Keratinocyte (primary cell): ENCODE measurements around the gene BMS1. TPM values are rescaled to one million over a fixed set of nuclear protein-coding genes. Genes with fewer than 3 reads are reported as not detected.
A peak's percentile ranks its signal among the peaks of the same experiment; 100 is the strongest.

Source experiments
- DNase-seq: peaks from one replicate; pipeline ENCODE4 v3.0.0-alpha.2; 2011; ENCODE audit warnings: low read depth, missing footprints, low spot score
- FAIRE-seq: peaks from 2 replicates; lab custom pipeline; 2011; peaks lifted over from hg19 to GRCh38; lab: Jason Lieb, UNC
- H2AFZ ChIP-seq: 2 replicates; pipeline ENCODE4 v1.6.0; 2012; ENCODE audit warnings: low read length, control low read depth, inconsistent platforms; ENCODE audit not compliant: control insufficient read depth
- H3K27ac ChIP-seq: 2 replicates; pipeline ENCODE4 v1.5.1; 2011; ENCODE audit warnings: low read length; ENCODE audit not compliant: control insufficient read depth, insufficient read depth
- H3K27me3 ChIP-seq: 3 replicates; pipeline ENCODE4 v1.6.0; 2011; ENCODE audit warnings: low read length; ENCODE audit not compliant: control insufficient read depth, insufficient read depth; ENCODE audit errors: extremely low read depth
- H3K36me3 ChIP-seq, 2 experiments: 2 replicates in 1 of 2; 3 replicates in 1 of 2; pipeline ENCODE4 v1.5.1; 2011; ENCODE audit warnings: low read length in 2 of 2, mild to moderate bottlenecking in 1 of 2; ENCODE audit not compliant: control insufficient read depth in 2 of 2, insufficient read depth in 2 of 2; ENCODE audit errors: extremely low read depth in 1 of 2
- H3K4me1 ChIP-seq: 3 replicates; pipeline ENCODE4 v1.5.1; 2011; ENCODE audit warnings: low read length; ENCODE audit not compliant: control insufficient read depth, insufficient read depth; ENCODE audit errors: extremely low read depth
- H3K4me2 ChIP-seq: 3 replicates; pipeline ENCODE4 v1.6.0; 2011; ENCODE audit warnings: low read depth, low read length; ENCODE audit not compliant: control insufficient read depth, insufficient read depth; ENCODE audit errors: extremely low read depth
- H3K4me3 ChIP-seq, 3 experiments: fragments of 200-600 bp in 1 of 3; sonication (generic) in 1 of 3; 2 replicates in 2 of 3; 3 replicates in 1 of 3; pipeline ENCODE4 v1.5.1; 2011 to 2016; ENCODE audit warnings: low read length in 3 of 3, mild to moderate bottlenecking in 3 of 3, control low read depth in 2 of 3, inconsistent platforms in 1 of 3, low read depth in 1 of 3, mixed read lengths in 1 of 3, mixed run types in 1 of 3, moderate library complexity in 1 of 3; ENCODE audit not compliant: control insufficient read depth in 2 of 3, insufficient read depth in 2 of 3; ENCODE audit errors: extremely low read depth in 1 of 3
- H3K79me2 ChIP-seq: 2 replicates; pipeline ENCODE4 v1.6.0; 2012; ENCODE audit warnings: low read length; ENCODE audit not compliant: control insufficient read depth, insufficient read depth
- H3K9ac ChIP-seq: 3 replicates; pipeline ENCODE4 v1.6.0; 2011; ENCODE audit warnings: low read length; ENCODE audit not compliant: control insufficient read depth, insufficient read depth; ENCODE audit errors: extremely low read depth
- H3K9me1 ChIP-seq: 3 replicates; pipeline ENCODE4 v1.6.0; 2011; ENCODE audit warnings: low read length; ENCODE audit not compliant: control insufficient read depth, insufficient read depth; ENCODE audit errors: extremely low read depth
- H3K9me3 ChIP-seq: 2 replicates; pipeline ENCODE4 v1.5.1; 2012; ENCODE audit warnings: low read depth, low read length; ENCODE audit not compliant: control insufficient read depth
- H4K20me1 ChIP-seq: 3 replicates; pipeline ENCODE4 v1.6.0; 2011; ENCODE audit warnings: low read length; ENCODE audit not compliant: control insufficient read depth, insufficient read depth; ENCODE audit errors: extremely low read depth
- EZH2 ChIP-seq: IDR thresholded peaks from one replicate; pipeline ENCODE4 v1.6.1; 2012; ENCODE audit warnings: inconsistent platforms, mild to moderate bottlenecking, low read length, moderate library complexity
- dilution Hi-C: fragments of 300-500 bp; cut with MboI; formaldehyde crosslinking; loops from one replicate; pipeline ENCODE4 v1.7.0; 2020; ENCODE audit warnings: low sequenced_read_pairs; ENCODE audit not compliant: extremely low pct_ligation_motif_present
- polyA plus RNA-seq, 5 experiments: library from polyadenylated mRNA; depleted of rRNA in 3 of 5; stranded (reverse) in 3 of 5; stranded (forward) in 1 of 5; unstranded in 1 of 5; fragments of >200 nt; gene quantifications; 1 replicate in 1 of 5; 2 replicates in 3 of 5; 3 replicates in 1 of 5; pipeline versions ENCODE4 v1.2.1 to v1.2.3, GENCODE V29; 2011 to 2012; ENCODE audit warnings: missing spikeins in 2 of 5, low read depth in 1 of 5, low replicate concordance in 1 of 5
- TF ChIP-seq, protein P1 (sequence below), 3 experiments: IDR thresholded peaks in 1 of 3; conservative IDR thresholded peaks in 1 of 3; optimal IDR thresholded peaks in 1 of 3; 2 replicates in 2 of 3; 3 replicates in 1 of 3; pipeline versions ENCODE3 to v1.5.1; 2011; ENCODE audit warnings: low read length in 3 of 3, mild to moderate bottlenecking in 3 of 3, moderate library complexity in 2 of 3, control low read depth in 1 of 3, inconsistent platforms in 1 of 3; ENCODE audit not compliant: insufficient read depth in 2 of 3; ENCODE audit errors: extremely low read depth in 1 of 3

The BMS1 gene
- polyA plus RNA-seq, 1 donor (not counting 4 experiments of a cell fraction or from before 2014, with no cell fraction given) = 11.4 TPM

DNA sequence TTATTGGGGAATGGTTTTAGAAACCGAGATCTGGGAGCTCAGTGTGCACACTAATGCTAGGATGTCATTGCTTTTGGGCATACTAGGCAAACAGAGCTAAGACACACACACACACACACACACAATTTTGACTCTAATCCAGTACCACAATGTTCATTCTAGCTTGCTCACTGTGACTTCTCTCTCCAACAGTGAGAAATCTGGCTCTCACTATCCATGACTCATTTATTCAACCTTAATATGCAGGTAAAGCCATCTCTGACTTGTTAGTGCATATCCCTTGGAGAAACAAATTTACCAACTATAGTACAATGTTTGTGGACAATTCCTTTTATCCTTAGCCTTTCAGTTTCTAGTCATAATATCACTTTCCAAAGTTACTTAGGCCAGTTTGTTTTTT, 5.9 kb upstream of the BMS1 start:
- TF ChIP-seq, protein P1, sequence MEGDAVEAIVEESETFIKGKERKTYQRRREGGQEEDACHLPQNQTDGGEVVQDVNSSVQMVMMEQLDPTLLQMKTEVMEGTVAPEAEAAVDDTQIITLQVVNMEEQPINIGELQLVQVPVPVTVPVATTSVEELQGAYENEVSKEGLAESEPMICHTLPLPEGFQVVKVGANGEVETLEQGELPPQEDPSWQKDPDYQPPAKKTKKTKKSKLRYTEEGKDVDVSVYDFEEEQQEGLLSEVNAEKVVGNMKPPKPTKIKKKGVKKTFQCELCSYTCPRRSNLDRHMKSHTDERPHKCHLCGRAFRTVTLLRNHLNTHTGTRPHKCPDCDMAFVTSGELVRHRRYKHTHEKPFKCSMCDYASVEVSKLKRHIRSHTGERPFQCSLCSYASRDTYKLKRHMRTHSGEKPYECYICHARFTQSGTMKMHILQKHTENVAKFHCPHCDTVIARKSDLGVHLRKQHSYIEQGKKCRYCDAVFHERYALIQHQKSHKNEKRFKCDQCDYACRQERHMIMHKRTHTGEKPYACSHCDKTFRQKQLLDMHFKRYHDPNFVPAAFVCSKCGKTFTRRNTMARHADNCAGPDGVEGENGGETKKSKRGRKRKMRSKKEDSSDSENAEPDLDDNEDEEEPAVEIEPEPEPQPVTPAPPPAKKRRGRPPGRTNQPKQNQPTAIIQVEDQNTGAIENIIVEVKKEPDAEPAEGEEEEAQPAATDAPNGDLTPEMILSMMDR (optimal IDR thresholded peaks at IDR 0.05 in 1 of 3, IDR thresholded peaks at IDR 0.05 in 1 of 3, conservative IDR thresholded peaks at IDR 0.05 in 1 of 3; ENCODE audit: extremely low read depth in 1 of 3, insufficient read depth in 2 of 3, low read length in 3 of 3) = no peak
- no peak for TF ChIP-seq EZH2
- no peaks in the 10 kb centered on the region for H3K79me2 ChIP-seq
- no peaks in the 10 kb centered on the region for H3K9me1 ChIP-seq
- no peaks in the 10 kb centered on the region for H3K9me3 ChIP-seq
- no peak overlapping the region for H3K4me3 ChIP-seq
- H3K27me3 ChIP-seq = no peaks in the 10 kb centered on the region
- FAIRE-seq (peak; percentile 39), DNase-seq (no peak)
- H4K20me1 ChIP-seq = no peaks in the 10 kb centered on the region
- no peak overlapping the region for H3K27ac ChIP-seq
- H3K36me3 ChIP-seq = no peaks in the 10 kb centered on the region
- dilution Hi-C loops = no loop called here
- peaks cover 8% of the 10 kb centered on the region for H3K4me1 ChIP-seq
- H3K9ac ChIP-seq = no peak overlapping the region
- no peak overlapping the region for H3K4me2 ChIP-seq
- no peak overlapping the region for H2AFZ ChIP-seq

DNA sequence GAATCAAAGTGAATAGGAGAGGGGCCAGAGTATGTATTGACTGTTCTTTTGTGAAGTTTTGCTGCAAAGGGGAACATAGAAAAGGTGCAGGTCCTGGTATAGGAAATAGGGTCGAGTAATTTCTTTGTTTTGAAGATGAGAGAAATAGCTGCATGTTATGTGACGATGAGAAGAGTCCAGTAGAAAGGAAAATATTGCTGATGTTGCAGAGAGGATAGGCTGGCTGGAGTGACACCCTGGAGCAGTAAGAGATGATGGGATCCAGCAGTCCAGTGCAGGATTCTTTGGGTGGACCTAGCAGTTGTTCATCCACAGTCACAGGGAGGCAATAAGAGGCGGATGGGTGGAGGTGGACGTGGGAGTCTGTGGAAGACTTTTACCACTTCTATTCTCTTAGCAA, 2.1 kb upstream of the BMS1 start:
- no peak overlapping the region for H2AFZ ChIP-seq
- H3K4me3 ChIP-seq = no peak overlapping the region
- no peak overlapping the region for H3K27ac ChIP-seq
- no peaks in the 10 kb centered on the region for H4K20me1 ChIP-seq
- H3K9me1 ChIP-seq = no peaks in the 10 kb centered on the region
- TF ChIP-seq, protein P1 (optimal IDR thresholded peaks at IDR 0.05 in 1 of 3, IDR thresholded peaks at IDR 0.05 in 1 of 3, conservative IDR thresholded peaks at IDR 0.05 in 1 of 3; ENCODE audit: extremely low read depth in 1 of 3, insufficient read depth in 2 of 3, low read length in 3 of 3) = no peak
- no peak for TF ChIP-seq EZH2
- peaks cover 13% of the 10 kb centered on the region for H3K4me1 ChIP-seq
- dilution Hi-C loops = no loop called here
- peaks cover 7 to 10% of the 10 kb centered on the region in 2 experiments for H3K36me3 ChIP-seq
- H3K27me3 ChIP-seq = no peaks in the 10 kb centered on the region
- DNase-seq (no peak), FAIRE-seq (no peak)
- H3K9ac ChIP-seq = no peak overlapping the region
- H3K79me2 ChIP-seq = peaks cover 24% of the 10 kb centered on the region
- no peaks in the 10 kb centered on the region for H3K9me3 ChIP-seq
- H3K4me2 ChIP-seq = no peak overlapping the region
